Placental epithelial cell (primary cell): ENCODE results near the gene ARID3B. TPM values are rescaled to one million over a fixed set of nuclear protein-coding genes. Genes with fewer than 3 reads are reported as not detected.

Experiments used
- total RNA-seq: library from RNA; depleted of rRNA; stranded (reverse); fragments of >200 nt; gene quantifications from 2 replicates; pipeline ENCODE4 v1.2.3, GENCODE V29; 2012

Gene ARID3B
- total RNA-seq: 5.5 and 5.7 TPM in 2 replicates

GRCh38 chr15:74540761-74541493 is at the start of gene ARID3B:
TSS of gene ARID3B (plus strand) at chr15:74541220. CDS start at chr15:74543937, 2,717 bp downstream.

GRCh38 chr15:74615508-74616365 is 74.7 kb downstream of the ARID3B start, which contains the start of gene CLK3:
TSS of gene CLK3 (plus strand) at chr15:74615836. CDS start at chr15:74619197, 3,361 bp downstream.

Other genes with a start within 250 kb of the ARID3B start
- gene CYP11A1, start 173.6 kb upstream of the ARID3B start, total RNA-seq: 0.33 and 1.6 TPM in 2 replicates
- gene SEMA7A, start 107.3 kb upstream of the ARID3B start, total RNA-seq: 37.7 and 177 TPM in 2 replicates
- 31.4 and 57.7 TPM in 2 replicates for gene UBL7, start 80.1 kb upstream of the ARID3B start, total RNA-seq
- gene CLK3, start 74.6 kb downstream of the ARID3B start, total RNA-seq: 75.8 and 88.2 TPM in 2 replicates
- gene EDC3, start 154.8 kb downstream of the ARID3B start, total RNA-seq: 10.6 and 14.0 TPM in 2 replicates
- gene CYP1A1, start 184.3 kb downstream of the ARID3B start, total RNA-seq: 0.11 TPM in 1 of 2 replicates, not detected in the other
- not detected in 2 replicates for gene CYP1A2, start 207.6 kb downstream of the ARID3B start, total RNA-seq
- gene CSK, start 240.9 kb downstream of the ARID3B start, total RNA-seq: 20.3 and 27.1 TPM in 2 replicates